ENCODE results near the gene SUPT6H. TPM values are rescaled to one million over a fixed set of nuclear protein-coding genes. Genes with fewer than 3 reads are reported as not detected.

SUPT6H gene
- total RNA-seq: 91.2 and 92.0 TPM in 2 replicates
- long read RNA-seq, partial matches to known transcripts: 12 of 12 reads
- long read RNA-seq, other reads (novel, unspliced or antisense): 0 of 12 reads

DNA sequence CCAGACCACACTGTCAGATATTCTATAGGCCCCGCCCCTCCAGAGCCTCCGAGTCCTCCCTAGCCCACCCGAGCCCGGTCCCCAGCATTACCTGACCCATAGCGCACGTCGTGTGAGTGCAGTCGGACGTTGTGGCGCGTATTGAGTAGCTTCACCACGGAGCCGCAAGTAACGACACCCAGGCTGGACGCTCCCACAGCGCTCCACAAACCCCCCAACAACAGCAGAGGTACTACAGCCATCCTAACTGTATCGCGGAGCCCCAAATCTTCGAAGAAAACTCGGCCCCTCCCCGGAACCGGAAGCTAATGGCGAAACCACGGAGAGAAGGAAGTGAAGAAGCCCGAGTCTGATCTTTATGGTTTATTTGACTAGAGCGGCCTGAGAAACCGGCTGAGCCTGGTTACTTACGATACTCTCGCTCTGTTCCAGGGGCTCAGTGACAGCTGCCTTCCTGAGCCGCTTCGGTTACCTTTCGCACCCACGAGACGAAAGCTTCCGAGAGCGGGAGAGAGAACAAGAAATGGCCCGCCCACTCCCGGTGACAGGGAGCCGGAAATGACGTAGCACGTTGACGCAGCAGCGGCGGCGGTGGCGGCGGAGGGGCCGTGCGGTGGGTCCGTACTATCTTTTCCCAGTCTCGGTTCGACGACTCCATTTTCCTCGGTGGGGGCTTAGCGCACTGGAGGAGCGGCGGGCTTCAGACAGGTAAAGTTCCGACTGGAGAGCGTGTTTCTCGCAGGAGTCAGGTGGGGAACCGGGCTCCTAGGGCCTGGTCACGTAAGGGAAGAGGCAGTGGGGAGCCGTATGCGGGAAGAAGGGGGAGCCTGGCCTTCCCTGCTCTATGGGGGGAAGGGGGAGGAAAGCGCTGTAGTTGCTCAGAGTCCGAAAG lies at the start of gene SUPT6H, which contains the start of gene SDF2:
Gene SUPT6H, plus strand, starts transcription at position 571 of the 892 bp plus-strand sequence. CDS start 11,197 bp downstream, outside the sequence.
Gene SDF2, minus strand, starts transcription at position 272 of the 892 bp plus-strand sequence. Its CDS starts 30 bp downstream, at position 242.
- DNase-seq (ENCODE audit: extremely low spot score, unreplicated experiment): peak; percentile 95
- Mint-ChIP-seq H3K4me3 (ENCODE audit: unreplicated experiment) (peak within 1 kb of the TSS; percentile 99), H3K27ac (ENCODE audit: unreplicated experiment) (peak within 1 kb of the TSS; percentile 100), H3K9me3 (ENCODE audit: unreplicated experiment) (no peaks in the 10 kb centered on the region), H3K4me1 (ENCODE audit: unreplicated experiment) (peaks cover 42% of the 10 kb centered on the region), H3K27me3 (ENCODE audit: unreplicated experiment) (no peaks in the 10 kb centered on the region), H3K36me3 (ENCODE audit: unreplicated experiment) (peaks cover 15% of the 10 kb centered on the region)
- TF ChIP-seq, protein P1, sequence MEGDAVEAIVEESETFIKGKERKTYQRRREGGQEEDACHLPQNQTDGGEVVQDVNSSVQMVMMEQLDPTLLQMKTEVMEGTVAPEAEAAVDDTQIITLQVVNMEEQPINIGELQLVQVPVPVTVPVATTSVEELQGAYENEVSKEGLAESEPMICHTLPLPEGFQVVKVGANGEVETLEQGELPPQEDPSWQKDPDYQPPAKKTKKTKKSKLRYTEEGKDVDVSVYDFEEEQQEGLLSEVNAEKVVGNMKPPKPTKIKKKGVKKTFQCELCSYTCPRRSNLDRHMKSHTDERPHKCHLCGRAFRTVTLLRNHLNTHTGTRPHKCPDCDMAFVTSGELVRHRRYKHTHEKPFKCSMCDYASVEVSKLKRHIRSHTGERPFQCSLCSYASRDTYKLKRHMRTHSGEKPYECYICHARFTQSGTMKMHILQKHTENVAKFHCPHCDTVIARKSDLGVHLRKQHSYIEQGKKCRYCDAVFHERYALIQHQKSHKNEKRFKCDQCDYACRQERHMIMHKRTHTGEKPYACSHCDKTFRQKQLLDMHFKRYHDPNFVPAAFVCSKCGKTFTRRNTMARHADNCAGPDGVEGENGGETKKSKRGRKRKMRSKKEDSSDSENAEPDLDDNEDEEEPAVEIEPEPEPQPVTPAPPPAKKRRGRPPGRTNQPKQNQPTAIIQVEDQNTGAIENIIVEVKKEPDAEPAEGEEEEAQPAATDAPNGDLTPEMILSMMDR (IDR thresholded peaks at IDR 0.05): no peak

DNA sequence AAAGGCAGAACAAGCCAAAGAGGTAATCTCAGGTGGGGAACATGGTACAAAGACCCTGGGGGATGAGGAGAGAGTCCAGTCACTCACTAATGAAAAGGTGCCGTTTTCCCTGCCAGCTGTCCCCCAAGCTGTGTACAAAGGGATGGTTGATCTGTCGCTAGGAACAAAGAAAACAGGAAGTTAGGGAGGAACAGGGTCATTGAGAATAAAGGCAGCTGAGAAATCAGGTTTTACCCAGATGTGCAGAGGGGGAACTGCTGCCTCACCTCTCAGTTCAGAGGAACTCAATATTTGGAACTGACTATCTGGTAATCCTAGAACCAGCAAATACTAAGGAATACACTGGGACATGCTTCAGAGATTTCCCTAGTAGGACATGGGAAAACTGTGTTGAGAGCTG lies 49.5 kb upstream of the SUPT6H start:
- peaks cover 32% of the 10 kb centered on the region for H3K36me3 Mint-ChIP-seq (ENCODE audit: unreplicated experiment)
- TF ChIP-seq, protein P1 (IDR thresholded peaks at IDR 0.05): no peak
- no peaks in the 10 kb centered on the region for H3K9me3 Mint-ChIP-seq (ENCODE audit: unreplicated experiment)
- H3K4me3 Mint-ChIP-seq (ENCODE audit: unreplicated experiment): no peak overlapping the region
- no peak overlapping the region for H3K27ac Mint-ChIP-seq (ENCODE audit: unreplicated experiment)
- no peak for DNase-seq (ENCODE audit: extremely low spot score, unreplicated experiment)
- H3K27me3 Mint-ChIP-seq (ENCODE audit: unreplicated experiment): no peaks in the 10 kb centered on the region
- no peaks in the 10 kb centered on the region for H3K4me1 Mint-ChIP-seq (ENCODE audit: unreplicated experiment)

DNA sequence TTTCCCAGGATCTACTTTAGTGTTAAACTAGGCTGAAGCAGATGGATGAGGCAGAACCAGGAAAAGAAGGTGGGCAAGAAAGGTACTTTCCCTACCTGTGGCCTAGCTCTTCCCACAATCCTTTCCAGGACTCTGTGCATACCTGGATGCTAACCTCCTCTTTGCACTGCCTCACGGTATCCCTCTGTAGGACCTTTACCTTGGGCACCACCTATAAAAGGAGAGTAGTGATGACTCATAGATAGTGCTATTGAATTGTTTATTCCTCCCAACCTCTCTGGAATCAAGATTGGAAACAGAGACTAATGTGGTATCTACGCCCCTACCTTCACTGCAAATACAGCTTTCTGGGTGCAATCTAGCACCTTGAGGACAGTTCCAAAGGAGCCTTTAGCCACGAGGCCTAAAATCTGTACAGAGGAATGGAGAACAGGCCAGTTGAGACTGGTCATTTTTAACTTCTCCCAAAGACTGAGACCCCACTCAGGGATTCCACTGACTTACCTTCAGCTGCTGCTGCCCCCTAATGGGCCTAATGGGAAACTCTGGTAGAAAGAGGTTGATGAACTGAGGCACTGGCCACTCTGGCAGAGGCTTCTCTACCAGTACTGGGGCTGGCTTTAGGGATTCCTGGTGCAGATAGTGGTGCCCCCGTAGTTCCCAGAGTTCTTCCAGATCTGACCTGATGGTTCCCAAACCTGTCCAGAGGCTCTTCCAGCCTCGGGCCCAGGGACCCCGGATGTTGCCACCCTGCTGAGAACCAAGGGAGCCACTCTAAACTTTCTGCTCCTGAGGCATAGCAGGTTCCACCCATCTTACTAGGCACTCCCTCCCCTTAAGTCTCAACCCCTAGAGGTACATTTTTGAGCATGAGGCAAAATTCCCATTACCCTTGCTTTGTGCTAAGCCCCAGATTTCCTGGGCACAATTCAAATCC lies 48.8 kb upstream of the SUPT6H start:
- H3K4me1 Mint-ChIP-seq (ENCODE audit: unreplicated experiment): no peaks in the 10 kb centered on the region
- no peaks in the 10 kb centered on the region for H3K9me3 Mint-ChIP-seq (ENCODE audit: unreplicated experiment)
- no peak for DNase-seq (ENCODE audit: extremely low spot score, unreplicated experiment)
- H3K36me3 Mint-ChIP-seq (ENCODE audit: unreplicated experiment): peaks cover 32% of the 10 kb centered on the region
- no peak overlapping the region for H3K27ac Mint-ChIP-seq (ENCODE audit: unreplicated experiment)
- no peak overlapping the region for H3K4me3 Mint-ChIP-seq (ENCODE audit: unreplicated experiment)
- H3K27me3 Mint-ChIP-seq (ENCODE audit: unreplicated experiment): no peaks in the 10 kb centered on the region
- TF ChIP-seq, protein P1 (IDR thresholded peaks at IDR 0.05): peak; percentile 69

DNA sequence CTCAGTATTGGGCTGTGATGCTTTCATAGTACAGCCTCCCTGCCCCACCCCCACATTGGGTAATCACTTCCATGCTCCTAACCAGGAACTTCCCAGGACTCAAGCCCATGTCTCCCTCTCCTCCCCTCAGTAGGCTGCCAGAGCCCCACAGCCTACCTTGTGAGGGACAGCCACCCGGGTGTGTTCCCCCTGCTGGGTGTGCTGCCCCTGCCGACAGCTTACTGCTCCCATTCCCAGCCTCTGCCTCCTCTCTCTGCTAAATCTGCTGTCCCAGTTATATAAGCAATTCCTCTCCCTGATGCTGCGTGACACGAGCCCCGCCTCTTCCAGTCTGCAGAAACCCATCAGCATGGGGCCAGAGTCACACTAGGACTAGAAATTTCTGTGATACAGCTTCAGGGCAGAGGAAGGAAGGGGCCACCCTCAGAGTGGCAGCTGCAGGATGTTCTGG lies 48.0 kb upstream of the SUPT6H start, which contains the start of gene RSKR:
Gene RSKR, minus strand, starts transcription at position 255 of the 451 bp plus-strand sequence. Its CDS starts 24 bp downstream, at position 231.
- Mint-ChIP-seq H3K36me3 (ENCODE audit: unreplicated experiment) (peaks cover 37% of the 10 kb centered on the region), H3K27ac (ENCODE audit: unreplicated experiment) (no peak within 1 kb of the TSS), H3K4me3 (ENCODE audit: unreplicated experiment) (no peak within 1 kb of the TSS), H3K4me1 (ENCODE audit: unreplicated experiment) (no peaks in the 10 kb centered on the region), H3K9me3 (ENCODE audit: unreplicated experiment) (no peaks in the 10 kb centered on the region), H3K27me3 (ENCODE audit: unreplicated experiment) (no peaks in the 10 kb centered on the region)
- DNase-seq (ENCODE audit: extremely low spot score, unreplicated experiment): no peak
- TF ChIP-seq, protein P1 (IDR thresholded peaks at IDR 0.05): no peak
